OCI-LY1 (cell line): ENCODE measurements around the gene ATAD3A.

Experiments used
- EZH2 ChIP-seq: fragments of 200-600 bp; sonication (generic), shearing (Covaris generic); IDR thresholded peaks from 2 replicates; pipeline ENCODE4 v1.8.0; 2017; ENCODE audit warnings: borderline replicate concordance, mixed run types, mild to moderate bottlenecking, antibody characterized with exemption, low read length, moderate library complexity, mixed read lengths
- TF ChIP-seq, protein P1 (sequence below): fragments of 200-600 bp; sonication (generic), shearing (Covaris generic); IDR thresholded peaks from 2 replicates; pipeline ENCODE4 v1.5.1; 2017; ENCODE audit warnings: mild to moderate bottlenecking, antibody characterized with exemption, low read length, moderate library complexity, mixed read lengths

DNA sequence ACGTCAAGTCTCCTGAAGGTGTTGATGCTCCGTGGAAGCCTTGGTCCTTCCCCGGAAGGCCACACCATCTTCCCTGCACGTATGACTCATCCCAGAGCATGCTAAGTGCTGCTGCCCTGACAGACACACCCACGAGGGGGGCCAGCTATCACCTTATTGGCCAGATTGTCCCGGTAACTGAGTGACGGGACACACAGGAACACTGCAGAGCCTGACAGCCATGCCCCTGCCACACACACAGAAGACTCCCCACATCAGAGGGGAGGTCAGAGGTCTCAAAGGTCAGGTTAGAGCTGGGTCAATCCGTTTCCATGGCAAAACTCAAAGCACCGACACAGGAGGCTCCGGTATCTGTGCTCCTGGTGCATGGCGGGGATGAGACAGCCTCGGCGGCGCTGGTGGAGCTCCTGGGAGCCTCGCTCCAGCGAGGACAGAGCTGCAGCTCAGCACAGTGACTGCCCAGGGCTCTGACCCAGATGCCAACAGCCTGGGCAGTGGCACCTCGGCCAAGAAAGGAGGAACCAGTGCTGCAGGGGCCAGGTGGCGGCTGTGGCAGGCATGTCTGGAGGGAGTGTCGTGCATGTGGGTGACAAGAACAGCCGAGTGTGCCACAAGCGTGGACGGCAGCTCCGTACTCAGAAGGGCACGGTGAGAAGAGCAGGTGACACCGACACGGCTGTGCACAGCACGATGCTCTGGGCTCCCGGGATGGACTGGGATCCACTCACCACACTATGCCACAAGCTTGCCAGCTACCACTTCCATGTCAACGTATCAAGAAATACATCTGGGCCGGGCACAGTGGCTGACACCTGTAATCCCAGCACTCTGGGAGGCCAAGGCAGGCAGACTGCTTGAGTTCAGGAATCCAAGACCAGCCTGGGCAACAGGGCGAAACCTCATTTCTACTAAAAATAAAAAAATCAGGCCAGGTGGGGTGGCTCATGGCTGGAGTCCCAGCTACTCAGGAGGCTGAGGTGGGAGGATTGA is 43.3 kb downstream of the ATAD3A start:
- TF ChIP-seq, protein P1, sequence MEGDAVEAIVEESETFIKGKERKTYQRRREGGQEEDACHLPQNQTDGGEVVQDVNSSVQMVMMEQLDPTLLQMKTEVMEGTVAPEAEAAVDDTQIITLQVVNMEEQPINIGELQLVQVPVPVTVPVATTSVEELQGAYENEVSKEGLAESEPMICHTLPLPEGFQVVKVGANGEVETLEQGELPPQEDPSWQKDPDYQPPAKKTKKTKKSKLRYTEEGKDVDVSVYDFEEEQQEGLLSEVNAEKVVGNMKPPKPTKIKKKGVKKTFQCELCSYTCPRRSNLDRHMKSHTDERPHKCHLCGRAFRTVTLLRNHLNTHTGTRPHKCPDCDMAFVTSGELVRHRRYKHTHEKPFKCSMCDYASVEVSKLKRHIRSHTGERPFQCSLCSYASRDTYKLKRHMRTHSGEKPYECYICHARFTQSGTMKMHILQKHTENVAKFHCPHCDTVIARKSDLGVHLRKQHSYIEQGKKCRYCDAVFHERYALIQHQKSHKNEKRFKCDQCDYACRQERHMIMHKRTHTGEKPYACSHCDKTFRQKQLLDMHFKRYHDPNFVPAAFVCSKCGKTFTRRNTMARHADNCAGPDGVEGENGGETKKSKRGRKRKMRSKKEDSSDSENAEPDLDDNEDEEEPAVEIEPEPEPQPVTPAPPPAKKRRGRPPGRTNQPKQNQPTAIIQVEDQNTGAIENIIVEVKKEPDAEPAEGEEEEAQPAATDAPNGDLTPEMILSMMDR: no peak
- no peak for TF ChIP-seq EZH2
